HEK293 (cell line): ENCODE measurements around the gene SEZ6L.

ENCODE experiments used
- REPIN1 ChIP-seq: fragments of 450-650 bp; formaldehyde crosslinking; IDR thresholded peaks from 2 replicates; pipeline ENCODE4 v1.5.1; 2017; ENCODE audit warnings: missing biosample characterization, missing genetic modification characterization, low read depth
- ZNF768 ChIP-seq: fragments of 450-650 bp; formaldehyde crosslinking; IDR thresholded peaks from 2 replicates; pipeline ENCODE4 v1.5.1; 2018; ENCODE audit warnings: missing biosample characterization, mild to moderate bottlenecking, missing genetic modification characterization
- ZNF777 ChIP-seq: fragments of 450-650 bp; formaldehyde crosslinking; IDR thresholded peaks from 2 replicates; pipeline ENCODE4 v1.5.1; 2017; ENCODE audit warnings: missing biosample characterization, missing genetic modification characterization, borderline replicate concordance

- no peak for TF ChIP-seq REPIN1 (tag by site-specific recombination)
- TF ChIP-seq ZNF777 (tag by site-specific recombination): no peak
- no peak for TF ChIP-seq ZNF768
Measured at GRCh38 chr22:26281941-26282340, 112.7 kb downstream of the SEZ6L start.
